Ishikawa (cell line): ENCODE measurements around the gene BDH1.

Experiments used
- CEBPB ChIP-seq: IDR thresholded peaks from 2 replicates; pipeline ENCODE4 v1.6.1; 2012
- CREB1 ChIP-seq: IDR thresholded peaks from 2 replicates; pipeline ENCODE4 v1.6.1; 2012; ENCODE audit warnings: low read depth
- EGR1 ChIP-seq: IDR thresholded peaks from 2 replicates; pipeline ENCODE4 v1.6.1; 2012
- EP300 ChIP-seq: IDR thresholded peaks from 2 replicates; pipeline ENCODE4 v1.6.1; 2012; ENCODE audit warnings: borderline replicate concordance
- FOXM1 ChIP-seq: IDR thresholded peaks from 2 replicates; pipeline ENCODE4 v1.6.1; 2012; ENCODE audit warnings: low read depth, borderline replicate concordance
- MAX ChIP-seq: IDR thresholded peaks from 2 replicates; pipeline ENCODE4 v1.6.1; 2012
- NFIC ChIP-seq: IDR thresholded peaks from 2 replicates; pipeline ENCODE4 v1.6.1; 2012
- RAD21 ChIP-seq: IDR thresholded peaks from 2 replicates; pipeline ENCODE4 v1.6.1; 2012; ENCODE audit warnings: low read depth
- REST ChIP-seq: IDR thresholded peaks from 2 replicates; pipeline ENCODE4 v1.6.1; 2012; ENCODE audit warnings: low read depth, mild to moderate bottlenecking
- TAF1 ChIP-seq: IDR thresholded peaks from 2 replicates; pipeline ENCODE4 v1.6.1; 2012; ENCODE audit warnings: low read depth, mild to moderate bottlenecking
- TCF12 ChIP-seq: IDR thresholded peaks from 2 replicates; pipeline ENCODE4 v1.6.1; 2012; ENCODE audit warnings: low read depth
- TEAD4 ChIP-seq: IDR thresholded peaks from 2 replicates; pipeline ENCODE4 v1.6.1; 2012
- USF1 ChIP-seq: IDR thresholded peaks from 2 replicates; pipeline ENCODE4 v1.6.1; 2012
- YY1 ChIP-seq: IDR thresholded peaks from 2 replicates; pipeline ENCODE4 v1.6.1; 2012; ENCODE audit warnings: low read depth
- ZBTB7A ChIP-seq: IDR thresholded peaks from 2 replicates; pipeline ENCODE4 v1.6.1; 2012; ENCODE audit warnings: low read depth

The BDH1 gene

GRCh38 chr3:197540961-197541377 lies 14.8 kb downstream of the BDH1 start:
- TF ChIP-seq REST (no peak), MAX (no peak), TEAD4 (peak; percentile 53; the same call in 1 of the 2 replicates), EP300 (peak; percentile 57; the same call in 1 of the 2 replicates), TAF1 (no peak), USF1 (no peak), TCF12 (peak; percentile 65; the same call in 1 of the 2 replicates), FOXM1 (no peak), EGR1 (no peak), YY1 (no peak), CEBPB (peak; percentile 3; the same call in 1 of the 2 replicates), NFIC (no peak), CREB1 (no peak), ZBTB7A (no peak), RAD21 (no peak)

GRCh38 chr3:197539651-197540051 lies 16.1 kb downstream of the BDH1 start:
- TF ChIP-seq REST (no peak), FOXM1 (peak; percentile 21; the same call in 1 of the 2 replicates), MAX (peak; percentile 37; the same call in 1 of the 2 replicates), YY1 (peak; percentile 67; the same call in 1 of the 2 replicates), TCF12 (peak; percentile 50; the same call in 1 of the 2 replicates), USF1 (no peak), ZBTB7A (no peak), EP300 (peak; percentile 76), NFIC (0 out of 2 replicates have a peak, but pooled peaks have one; percentile 67), TEAD4 (no peak)

GRCh38 chr3:197533927-197534725 lies 21.6 kb downstream of the BDH1 start:
- TF ChIP-seq ZBTB7A (no peak), EGR1 (no peak), REST (no peak), CEBPB (no peak), USF1 (no peak), TAF1 (no peak), FOXM1 (no peak), YY1 (no peak), TEAD4 (no peak), CREB1 (no peak), MAX (no peak), RAD21 (no peak), EP300 (no peak), TCF12 (no peak), NFIC (no peak)
